Left lung (tissue), 10 donors: ENCODE data around the gene B3GNT3. TPM values are rescaled to one million over a fixed set of nuclear protein-coding genes. Genes with fewer than 3 reads are reported as not detected.

Experiments used
- ATAC-seq: fragments of 200-7000 bp; cut with Tn5 transposase; one replicate; pipeline ENCODE4 v1.9.1; 2020; ENCODE audit warnings: moderate library complexity
- DNase-seq, 4 donors: peaks; one replicate each; pipeline ENCODE4 v3.0.0-alpha.2; 2013 to 2020
- H3K27ac ChIP-seq, 2 donors: fragments of 200-600 bp; sonication (generic) in 1 of 2; one replicate each; pipeline versions ENCODE4 v1.5.0 to v1.8.0; 2020 to 2021
- H3K27me3 ChIP-seq, 2 donors: fragments of 200-600 bp; sonication (generic) in 1 of 2; one replicate each; pipeline versions ENCODE4 v1.5.0 to v1.8.0; 2020 to 2021
- H3K36me3 ChIP-seq, 2 donors: fragments of 200-600 bp; sonication (generic) in 1 of 2; one replicate each; pipeline versions ENCODE4 v1.5.0 to v1.8.0; 2020 to 2021
- H3K4me1 ChIP-seq, 2 donors: fragments of 200-600 bp; one replicate each; pipeline ENCODE4 v1.8.0; 2021
- H3K4me3 ChIP-seq, 2 donors: fragments of 200-600 bp; sonication (generic) in 1 of 2; one replicate each; pipeline versions ENCODE4 v1.5.0 to v1.8.0; 2020 to 2021; ENCODE audit warnings: mild to moderate bottlenecking in 1 of 2
- H3K9me3 ChIP-seq, 2 donors: fragments of 200-600 bp; sonication (generic) in 1 of 2; one replicate each; pipeline versions ENCODE4 v1.5.0 to v1.8.0; 2020 to 2021
- intact Hi-C, 2 donors: fragments of 100-400 bp; cut with DNase I; formaldehyde crosslinking; loops; one replicate each; pipeline versions ENCODE4 v1.11.2 to v1.14.2; 2022
- polyA plus RNA-seq, 6 donors: library from polyadenylated mRNA; unstranded; fragments of 120-200 nt; gene quantifications; one replicate each; pipeline ENCODE4 v1.2.1, GENCODE V29; 2013; ENCODE audit not compliant: insufficient read length in 6 of 6
- total RNA-seq, 2 donors: library from RNA; stranded (reverse); fragmentation: NEBNext Ultra II Directional; extraction: Animal tissue kit (Norgen Biotek cat#: 25700); gene quantifications; one replicate each; pipeline ENCODE4 v1.2.1, GENCODE V29; 2021
- TF ChIP-seq, protein P1 (sequence below), 2 donors: fragments of 200-600 bp; sonication (generic) in 1 of 2; IDR thresholded peaks; one replicate each; pipeline versions ENCODE4 v1.5.0 to v1.8.0; 2021; ENCODE audit warnings: antibody characterized with exemption in 2 of 2
- donor health status: DM: no; HTN: yes; CAD: no.
- donor health status: DM: no; HTN: no; CAD: no.

The B3GNT3 gene
- total and polyA plus RNA-seq, 8 donors: 0.12 to 5.2 (median 1.1) TPM; not detected in 4

DNA sequence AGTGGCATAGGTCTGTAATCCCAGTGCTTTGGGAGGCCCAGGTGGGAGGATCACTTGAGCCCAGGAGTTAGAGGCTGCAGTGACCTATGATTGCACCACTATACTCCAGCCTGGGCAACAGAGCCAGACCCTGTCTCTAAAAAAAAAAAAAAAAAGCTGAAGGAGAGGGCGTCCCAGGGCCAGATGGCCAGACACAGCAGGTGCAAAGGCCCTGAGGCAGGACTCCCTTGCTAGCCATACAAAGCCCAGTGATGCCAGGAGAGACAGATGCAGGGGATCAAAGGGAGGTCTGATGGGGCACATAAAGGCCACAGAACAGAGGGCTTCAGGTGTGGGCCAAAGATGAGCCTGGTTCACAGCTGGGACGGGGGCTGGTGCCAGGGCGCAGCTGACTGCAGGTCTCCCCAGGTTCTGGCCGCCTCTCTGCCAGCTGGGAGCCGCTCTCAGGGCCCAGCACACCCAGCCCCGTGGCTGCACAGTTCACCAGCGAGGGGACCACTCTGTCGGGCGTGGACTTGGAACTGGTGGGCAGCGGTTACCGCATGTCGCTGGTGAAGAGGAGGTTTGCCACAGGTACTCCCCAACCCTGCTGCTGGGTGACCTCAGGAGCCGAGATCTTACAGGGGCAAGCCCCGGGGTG lies 7.5 kb upstream of the B3GNT3 start:
- Histone ChIP-seq H3K36me3 (peaks cover 0 to 34% of the 10 kb centered on the region in 2 donors), H3K4me3 (no peak overlapping the region), H3K27ac (no peak overlapping the region), H3K4me1 (peaks cover 0 to 3% of the 10 kb centered on the region in 2 donors), H3K27me3 (peaks cover 0 to 25% of the 10 kb centered on the region in 2 donors), H3K9me3 (no peaks in the 10 kb centered on the region)
- no peak for ATAC-seq
- no peak for DNase-seq
- TF ChIP-seq, protein P1, sequence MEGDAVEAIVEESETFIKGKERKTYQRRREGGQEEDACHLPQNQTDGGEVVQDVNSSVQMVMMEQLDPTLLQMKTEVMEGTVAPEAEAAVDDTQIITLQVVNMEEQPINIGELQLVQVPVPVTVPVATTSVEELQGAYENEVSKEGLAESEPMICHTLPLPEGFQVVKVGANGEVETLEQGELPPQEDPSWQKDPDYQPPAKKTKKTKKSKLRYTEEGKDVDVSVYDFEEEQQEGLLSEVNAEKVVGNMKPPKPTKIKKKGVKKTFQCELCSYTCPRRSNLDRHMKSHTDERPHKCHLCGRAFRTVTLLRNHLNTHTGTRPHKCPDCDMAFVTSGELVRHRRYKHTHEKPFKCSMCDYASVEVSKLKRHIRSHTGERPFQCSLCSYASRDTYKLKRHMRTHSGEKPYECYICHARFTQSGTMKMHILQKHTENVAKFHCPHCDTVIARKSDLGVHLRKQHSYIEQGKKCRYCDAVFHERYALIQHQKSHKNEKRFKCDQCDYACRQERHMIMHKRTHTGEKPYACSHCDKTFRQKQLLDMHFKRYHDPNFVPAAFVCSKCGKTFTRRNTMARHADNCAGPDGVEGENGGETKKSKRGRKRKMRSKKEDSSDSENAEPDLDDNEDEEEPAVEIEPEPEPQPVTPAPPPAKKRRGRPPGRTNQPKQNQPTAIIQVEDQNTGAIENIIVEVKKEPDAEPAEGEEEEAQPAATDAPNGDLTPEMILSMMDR (IDR thresholded peaks at IDR 0.05): no peak
- intact Hi-C loops: loop anchor here in 1 of 2 donors (10.0 kb wide), 1 partner anchor 67 kb away; the partner anchor contains the start of gene RPL18A

DNA sequence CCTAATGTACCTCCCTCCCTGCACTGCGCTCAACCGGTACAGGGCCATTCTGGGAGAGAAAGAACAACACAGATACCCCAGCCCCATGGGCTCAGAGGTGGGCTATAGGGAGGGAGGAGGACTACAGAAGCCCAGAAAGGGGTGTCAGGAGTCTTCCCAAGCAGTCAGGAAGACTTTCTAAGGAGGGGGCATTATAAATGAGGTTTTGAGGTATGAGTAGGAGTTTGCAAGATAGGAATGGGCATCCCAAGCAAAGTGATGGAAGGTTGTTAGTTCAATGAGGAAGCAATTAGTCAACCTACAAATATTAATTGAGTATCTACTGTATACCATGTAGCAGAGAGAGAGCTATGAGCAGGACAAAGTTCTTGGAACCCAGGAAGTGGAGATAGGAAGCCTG lies 6.3 kb upstream of the B3GNT3 start:
- Histone ChIP-seq H3K36me3 (peaks cover 0 to 23% of the 10 kb centered on the region in 2 donors), H3K27me3 (peaks cover 0 to 38% of the 10 kb centered on the region in 2 donors), H3K9me3 (no peaks in the 10 kb centered on the region), H3K4me1 (peaks cover 0 to 3% of the 10 kb centered on the region in 2 donors), H3K4me3 (no peak overlapping the region), H3K27ac (no peak overlapping the region)
- DNase-seq (no peak), ATAC-seq (no peak)
- TF ChIP-seq, protein P1 (IDR thresholded peaks at IDR 0.05): no peak
- intact Hi-C loops: loop anchor here in 1 of 2 donors (10.0 kb wide), 1 partner anchor 66 kb away; the partner anchor contains the start of gene RPL18A

DNA sequence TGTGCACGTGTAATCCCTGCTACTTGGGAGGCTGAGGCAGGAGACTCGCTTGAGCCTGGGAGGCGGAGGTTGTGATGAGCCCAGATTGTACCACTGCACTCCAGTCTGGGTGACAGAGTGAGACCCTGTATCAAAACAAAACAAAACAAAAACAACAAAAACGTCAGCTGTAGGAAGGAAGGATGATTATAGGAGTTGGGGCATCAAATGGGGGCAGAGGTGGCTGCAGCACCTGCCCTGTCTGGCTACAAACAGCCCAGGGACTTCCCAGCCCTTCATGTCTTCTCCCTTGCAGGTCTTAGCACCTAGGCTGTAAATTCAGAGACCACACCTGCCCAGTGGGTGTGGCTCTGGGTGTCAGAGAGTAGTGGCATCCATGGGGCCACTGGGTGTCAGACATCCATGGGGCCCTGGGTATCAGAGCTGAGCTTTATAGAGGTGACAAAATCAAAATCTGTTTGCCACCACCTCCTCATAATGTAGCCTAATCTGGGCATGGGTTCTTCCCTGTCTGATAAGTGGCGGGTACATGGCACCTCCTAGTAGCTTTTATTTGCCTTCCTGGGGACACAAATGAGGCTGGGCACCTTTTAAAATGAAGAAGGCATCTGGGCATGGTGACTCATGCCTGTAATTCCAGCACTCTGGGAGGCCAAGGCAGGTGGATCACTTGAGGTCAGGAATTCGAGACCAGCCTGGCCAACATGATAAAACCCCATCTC lies 4.7 kb upstream of the B3GNT3 start:
- ATAC-seq (peak; percentile 30), DNase-seq (no peak)
- Histone ChIP-seq H3K4me3 (no peak overlapping the region), H3K4me1 (peaks cover 3 to 9% of the 10 kb centered on the region in 2 donors), H3K27ac (no peak overlapping the region), H3K36me3 (peaks cover 0 to 18% of the 10 kb centered on the region in 2 donors), H3K9me3 (no peaks in the 10 kb centered on the region), H3K27me3 (peaks cover 14 to 54% of the 10 kb centered on the region in 2 donors)
- intact Hi-C loops: no loop called here
- TF ChIP-seq, protein P1 (IDR thresholded peaks at IDR 0.05): no peak

DNA sequence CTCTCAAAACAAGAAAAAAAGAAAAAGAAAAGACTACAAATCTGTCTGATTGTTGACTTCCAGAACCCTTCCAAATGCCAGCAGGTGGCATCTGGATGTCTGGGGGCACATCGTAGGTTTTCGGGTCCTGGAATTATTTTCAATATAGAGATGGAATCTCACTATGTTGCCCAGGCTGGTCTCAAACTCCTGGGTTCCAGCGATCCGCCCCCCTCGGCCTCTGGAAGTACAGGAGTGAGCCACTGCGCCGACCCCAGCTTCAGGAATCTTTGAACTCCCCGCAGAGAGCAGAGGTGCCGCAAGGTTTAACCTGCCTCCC lies 567 bp upstream of the B3GNT3 start:
- ATAC-seq: no peak
- DNase-seq: no peak
- Histone ChIP-seq H3K27me3 (peaks cover 20 to 94% of the 10 kb centered on the region in 2 donors), H3K36me3 (no peaks in the 10 kb centered on the region), H3K27ac (no peak overlapping the region), H3K9me3 (no peaks in the 10 kb centered on the region), H3K4me3 (peak overlapping the region in 1 of 2 donors; percentile 16), H3K4me1 (peaks cover 3 to 10% of the 10 kb centered on the region in 2 donors)
- TF ChIP-seq, protein P1 (IDR thresholded peaks at IDR 0.05): no peak
- intact Hi-C loops: no loop called here

DNA sequence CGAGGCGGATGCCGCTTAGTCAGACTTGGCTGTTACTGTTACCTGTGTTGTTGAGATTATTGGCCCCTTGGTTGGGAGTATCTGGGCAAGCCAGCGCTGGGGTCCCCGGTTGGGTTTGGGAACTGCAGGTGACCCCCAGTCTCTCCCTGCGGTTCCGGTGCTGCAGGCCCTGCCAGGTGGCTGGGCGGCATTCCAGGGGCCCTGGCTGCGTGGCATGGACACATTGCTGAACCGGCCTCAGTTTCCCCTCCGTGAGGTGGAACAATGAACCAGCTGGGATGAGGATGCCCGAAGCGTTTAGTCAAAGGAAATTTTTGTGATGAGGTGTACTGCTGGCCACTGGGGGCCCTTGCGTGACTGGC lies 538 bp downstream of the B3GNT3 start:
- Histone ChIP-seq H3K4me3 (peak overlapping the region in 1 of 2 donors; percentile 16), H3K36me3 (no peaks in the 10 kb centered on the region), H3K27ac (no peak overlapping the region), H3K9me3 (no peaks in the 10 kb centered on the region), H3K27me3 (peaks cover 20 to 99% of the 10 kb centered on the region in 2 donors), H3K4me1 (peaks cover 3 to 10% of the 10 kb centered on the region in 2 donors)
- TF ChIP-seq, protein P1 (IDR thresholded peaks at IDR 0.05): no peak
- intact Hi-C loops: no loop called here
- ATAC-seq: no peak
- DNase-seq: no peak
